ENCODE results near the gene POLR2E. TPM values are rescaled to one million over a fixed set of nuclear protein-coding genes. Genes with fewer than 3 reads are reported as not detected.

The POLR2E gene
- total RNA-seq, 1 experiment from 2014 or later: 279 TPM

DNA sequence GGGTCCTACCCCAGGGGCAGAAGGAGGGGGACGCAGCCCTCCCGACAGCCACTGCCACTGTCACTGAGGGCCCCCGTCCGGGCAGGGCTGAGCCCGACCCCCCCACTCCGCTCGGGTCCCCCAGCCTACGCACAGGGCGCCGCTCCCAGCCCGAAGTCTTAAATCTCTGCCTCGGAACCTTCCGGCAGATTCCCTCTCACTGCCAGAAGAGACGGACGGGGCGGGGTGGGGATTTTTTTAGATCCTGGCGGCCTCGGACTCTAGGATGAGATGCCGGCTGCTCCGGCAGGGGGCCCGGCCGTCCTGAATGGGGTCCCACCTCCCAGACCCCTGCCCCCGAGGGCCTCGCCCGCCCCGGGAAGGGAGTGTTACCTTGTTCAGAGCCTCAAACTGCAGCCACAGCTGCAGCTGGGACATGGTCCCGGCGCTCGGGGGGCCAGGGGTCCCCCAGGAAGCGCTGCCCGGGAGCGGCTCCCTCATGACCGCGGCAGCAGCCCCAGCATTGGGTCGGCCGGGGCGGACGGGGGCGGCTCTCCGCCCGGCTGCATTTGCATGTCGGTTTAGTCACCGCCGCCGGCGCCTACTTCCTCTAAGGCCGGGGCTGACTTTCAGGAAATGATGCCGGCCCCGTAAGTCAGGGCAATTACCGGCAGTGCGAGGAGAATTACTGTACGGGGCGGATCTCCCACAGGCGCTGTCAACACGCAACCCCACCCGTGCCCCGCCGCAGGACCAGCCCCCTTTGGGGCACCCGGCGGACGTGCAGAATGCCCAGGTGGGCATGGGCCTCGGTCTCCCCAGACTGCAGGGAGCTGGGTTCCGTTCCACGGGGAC, 36.8 kb upstream of the POLR2E start:
- in situ Hi-C loops (cut with HindIII; ENCODE audit: low pct_unique_long_range_greater_than_20kb, low sequenced_read_pairs) (no loop called here), intact Hi-C loops (cut with micrococcal nuclease; ENCODE audit: unreplicated experiment) (no loop called here)
- Histone ChIP-seq H3K4me3 (ENCODE audit: low read depth in 2 of 2, low read length in 2 of 2) (peak overlapping the region in 1 of 2 experiments; percentile 21; a peak in 2 of 4 replicates), H3K36me3 (ENCODE audit: control insufficient read depth, insufficient read depth, low read length) (no peaks in the 10 kb centered on the region; the same call in 1 of the 2 replicates), H3K27me3 (ENCODE audit: control insufficient read depth, insufficient read depth, low read length) (no peaks in the 10 kb centered on the region), H3K4me1 (ENCODE audit: control insufficient read depth, insufficient read depth, low read length) (peaks cover 39% of the 10 kb centered on the region), H3K9me3 (ENCODE audit: control insufficient read depth, insufficient read depth, low read depth, low read length) (no peaks in the 10 kb centered on the region), H3K27ac (ENCODE audit: low read length) (peak overlapping the region; percentile 79)
- peak; percentile 31; the same call in 1 of the 2 replicates for ATAC-seq
- BruUV-seq (replicated peaks): no TSS peak
- ChIA-PET CTCF (no interaction called here), POLR2A (no interaction called here)
- no peak for DNase-seq (ENCODE audit: low read depth, low spot score)
- TF ChIP-seq POLR2AphosphoS5 (IDR thresholded peaks at IDR 0.05; ENCODE audit: low read depth, low read length) (no peak), TCF7L2 (IDR thresholded peaks at IDR 0.05; ENCODE audit: low read depth, low read length) (no peak), SIN3A (IDR thresholded peaks at IDR 0.05; ENCODE audit: borderline replicate concordance, insufficient read depth, low read depth, low read length) (no peak)
- TF ChIP-seq, protein P1, sequence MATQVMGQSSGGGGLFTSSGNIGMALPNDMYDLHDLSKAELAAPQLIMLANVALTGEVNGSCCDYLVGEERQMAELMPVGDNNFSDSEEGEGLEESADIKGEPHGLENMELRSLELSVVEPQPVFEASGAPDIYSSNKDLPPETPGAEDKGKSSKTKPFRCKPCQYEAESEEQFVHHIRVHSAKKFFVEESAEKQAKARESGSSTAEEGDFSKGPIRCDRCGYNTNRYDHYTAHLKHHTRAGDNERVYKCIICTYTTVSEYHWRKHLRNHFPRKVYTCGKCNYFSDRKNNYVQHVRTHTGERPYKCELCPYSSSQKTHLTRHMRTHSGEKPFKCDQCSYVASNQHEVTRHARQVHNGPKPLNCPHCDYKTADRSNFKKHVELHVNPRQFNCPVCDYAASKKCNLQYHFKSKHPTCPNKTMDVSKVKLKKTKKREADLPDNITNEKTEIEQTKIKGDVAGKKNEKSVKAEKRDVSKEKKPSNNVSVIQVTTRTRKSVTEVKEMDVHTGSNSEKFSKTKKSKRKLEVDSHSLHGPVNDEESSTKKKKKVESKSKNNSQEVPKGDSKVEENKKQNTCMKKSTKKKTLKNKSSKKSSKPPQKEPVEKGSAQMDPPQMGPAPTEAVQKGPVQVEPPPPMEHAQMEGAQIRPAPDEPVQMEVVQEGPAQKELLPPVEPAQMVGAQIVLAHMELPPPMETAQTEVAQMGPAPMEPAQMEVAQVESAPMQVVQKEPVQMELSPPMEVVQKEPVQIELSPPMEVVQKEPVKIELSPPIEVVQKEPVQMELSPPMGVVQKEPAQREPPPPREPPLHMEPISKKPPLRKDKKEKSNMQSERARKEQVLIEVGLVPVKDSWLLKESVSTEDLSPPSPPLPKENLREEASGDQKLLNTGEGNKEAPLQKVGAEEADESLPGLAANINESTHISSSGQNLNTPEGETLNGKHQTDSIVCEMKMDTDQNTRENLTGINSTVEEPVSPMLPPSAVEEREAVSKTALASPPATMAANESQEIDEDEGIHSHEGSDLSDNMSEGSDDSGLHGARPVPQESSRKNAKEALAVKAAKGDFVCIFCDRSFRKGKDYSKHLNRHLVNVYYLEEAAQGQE (IDR thresholded peaks at IDR 0.05; ENCODE audit: insufficient read depth in 1 of 2, low read depth in 2 of 2, low read length in 1 of 2): no peak
- TF ChIP-seq, protein P2, sequence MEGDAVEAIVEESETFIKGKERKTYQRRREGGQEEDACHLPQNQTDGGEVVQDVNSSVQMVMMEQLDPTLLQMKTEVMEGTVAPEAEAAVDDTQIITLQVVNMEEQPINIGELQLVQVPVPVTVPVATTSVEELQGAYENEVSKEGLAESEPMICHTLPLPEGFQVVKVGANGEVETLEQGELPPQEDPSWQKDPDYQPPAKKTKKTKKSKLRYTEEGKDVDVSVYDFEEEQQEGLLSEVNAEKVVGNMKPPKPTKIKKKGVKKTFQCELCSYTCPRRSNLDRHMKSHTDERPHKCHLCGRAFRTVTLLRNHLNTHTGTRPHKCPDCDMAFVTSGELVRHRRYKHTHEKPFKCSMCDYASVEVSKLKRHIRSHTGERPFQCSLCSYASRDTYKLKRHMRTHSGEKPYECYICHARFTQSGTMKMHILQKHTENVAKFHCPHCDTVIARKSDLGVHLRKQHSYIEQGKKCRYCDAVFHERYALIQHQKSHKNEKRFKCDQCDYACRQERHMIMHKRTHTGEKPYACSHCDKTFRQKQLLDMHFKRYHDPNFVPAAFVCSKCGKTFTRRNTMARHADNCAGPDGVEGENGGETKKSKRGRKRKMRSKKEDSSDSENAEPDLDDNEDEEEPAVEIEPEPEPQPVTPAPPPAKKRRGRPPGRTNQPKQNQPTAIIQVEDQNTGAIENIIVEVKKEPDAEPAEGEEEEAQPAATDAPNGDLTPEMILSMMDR (IDR thresholded peaks at IDR 0.05): no peak

DNA sequence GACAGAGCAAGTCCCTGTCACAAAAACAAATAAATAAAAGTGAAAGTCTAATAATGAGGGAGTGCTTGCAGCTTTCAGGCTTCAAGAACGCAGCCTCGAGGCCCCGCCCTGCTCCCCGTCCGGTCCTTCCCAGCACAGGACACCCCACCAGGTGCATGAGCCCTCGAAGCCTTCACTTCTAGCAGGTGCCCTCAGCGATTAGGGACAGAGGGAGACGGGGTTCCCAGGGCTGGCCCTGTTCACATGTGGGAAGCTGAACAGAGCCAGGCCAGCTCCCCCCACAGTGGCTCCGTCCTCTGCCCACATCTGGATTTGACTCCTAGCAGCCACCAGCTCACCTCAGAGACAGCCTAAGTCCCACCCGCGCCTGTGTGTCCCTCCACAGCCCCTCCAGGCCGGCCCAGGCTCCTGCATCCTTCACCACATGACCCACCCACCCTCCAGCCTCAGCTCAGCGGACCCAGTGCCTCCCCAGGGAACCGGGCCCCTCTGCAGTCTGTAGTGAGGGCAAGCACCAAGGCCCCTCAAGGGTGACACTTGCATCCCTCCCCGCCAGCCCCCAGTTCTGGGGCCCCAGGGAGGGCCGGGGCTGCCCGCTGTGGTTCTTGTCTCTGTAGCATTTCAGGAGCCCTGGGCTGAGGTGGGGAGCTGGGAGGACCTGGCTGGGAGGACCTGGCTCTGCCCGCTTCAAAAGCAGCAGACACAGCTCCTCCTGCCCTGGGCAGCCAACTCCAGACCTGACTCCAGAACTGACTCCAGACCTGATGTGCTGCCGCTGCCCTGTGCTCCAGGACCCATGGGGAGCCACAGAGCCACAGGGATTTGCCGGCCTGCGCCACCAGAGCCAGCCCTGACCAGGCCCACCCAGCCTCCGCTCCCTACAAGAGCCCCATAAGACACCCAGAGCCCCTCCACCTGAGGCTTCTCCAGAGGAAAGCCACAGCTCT, 35.9 kb upstream of the POLR2E start:
- CTCF ChIA-PET: no interaction called here
- Histone ChIP-seq H3K4me1 (ENCODE audit: control insufficient read depth, insufficient read depth, low read length) (peaks cover 32% of the 10 kb centered on the region), H3K4me3 (ENCODE audit: low read depth in 2 of 2, low read length in 2 of 2) (peak overlapping the region in 1 of 2 experiments; percentile 21; a peak in 2 of 4 replicates), H3K36me3 (ENCODE audit: control insufficient read depth, insufficient read depth, low read length) (no peaks in the 10 kb centered on the region; the same call in 1 of the 2 replicates), H3K27ac (ENCODE audit: low read length) (peak overlapping the region; percentile 79), H3K9me3 (ENCODE audit: control insufficient read depth, insufficient read depth, low read depth, low read length) (no peaks in the 10 kb centered on the region), H3K27me3 (ENCODE audit: control insufficient read depth, insufficient read depth, low read length) (no peaks in the 10 kb centered on the region)
- BruUV-seq (replicated peaks): no TSS peak
- DNase-seq (ENCODE audit: low read depth, low spot score): no peak
- in situ Hi-C loops (cut with HindIII; ENCODE audit: low pct_unique_long_range_greater_than_20kb, low sequenced_read_pairs): no loop called here
- POLR2A ChIA-PET: no interaction called here
- TF ChIP-seq TCF7L2 (IDR thresholded peaks at IDR 0.05; ENCODE audit: low read depth, low read length) (no peak), SIN3A (IDR thresholded peaks at IDR 0.05; ENCODE audit: borderline replicate concordance, insufficient read depth, low read depth, low read length) (no peak), POLR2AphosphoS5 (IDR thresholded peaks at IDR 0.05; ENCODE audit: low read depth, low read length) (no peak)
- TF ChIP-seq, protein P1 (IDR thresholded peaks at IDR 0.05; ENCODE audit: insufficient read depth in 1 of 2, low read depth in 2 of 2, low read length in 1 of 2): no peak
- TF ChIP-seq, protein P2 (IDR thresholded peaks at IDR 0.05): no peak
- no peak; the same call in 1 of the 2 replicates for ATAC-seq
- intact Hi-C loops (cut with micrococcal nuclease; ENCODE audit: unreplicated experiment): no loop called here

Data from Panc1 (cell line).